Limb (tissue), 2 donors: ENCODE results near the gene FAM98C.

Source experiments
- DNase-seq, 2 donors: peaks; one replicate each; pipeline ENCODE4 v3.0.0-alpha.2; 2016; ENCODE audit errors: extremely low spot score in 2 of 2

Gene FAM98C

GRCh38 chr19:38377052-38377451, 25.8 kb upstream of the FAM98C start:
- DNase-seq, result no peak

- DNase-seq, result no peak
Observed at GRCh38 chr19:38378866-38379265, 24.0 kb upstream of the FAM98C start.

GRCh38 chr19:38381138-38381537, 21.8 kb upstream of the FAM98C start:
- DNase-seq, result no peak

GRCh38 chr19:38383184-38383583, 19.7 kb upstream of the FAM98C start:
- DNase-seq, result peak in 1 of 2 donors; percentile 24

GRCh38 chr19:38383743-38384142, 19.1 kb upstream of the FAM98C start:
- DNase-seq, result peak in 1 of 2 donors; percentile 11

GRCh38 chr19:38384209-38385027, 18.5 kb upstream of the FAM98C start:
- DNase-seq, result peak in 1 of 2 donors; percentile 40

- DNase-seq, result peak in 1 of 2 donors; percentile 43
Observed at GRCh38 chr19:38385057-38385803, 17.7 kb upstream of the FAM98C start.

GRCh38 chr19:38385804-38386257, 17.1 kb upstream of the FAM98C start:
- DNase-seq, result peak in 1 of 2 donors; percentile 36

GRCh38 chr19:38386300-38386970, 16.5 kb upstream of the FAM98C start:
- peak in 1 of 2 donors; percentile 42 for DNase-seq

GRCh38 chr19:38386971-38387549, 15.8 kb upstream of the FAM98C start:
- DNase-seq, result peak in 1 of 2 donors; percentile 47

- peak; percentile 52 to 86 for DNase-seq
Observed at GRCh38 chr19:38387550-38388348, 15.1 kb upstream of the FAM98C start, which contains the start of gene GGN. GGN (minus strand) TSS chr19:38388034; CDS start chr19:38387261, 773 bp downstream.

GRCh38 chr19:38388349-38389100, 14.4 kb upstream of the FAM98C start, which contains the start of gene SPRED3:
SPRED3 (plus strand) TSS chr19:38388697; CDS start chr19:38390303, 1,606 bp downstream.
- peak in 1 of 2 donors; percentile 79 for DNase-seq

- peak in 1 of 2 donors; percentile 63 for DNase-seq
Observed at GRCh38 chr19:38389101-38389925, 13.6 kb upstream of the FAM98C start.

GRCh38 chr19:38389957-38390924, 12.7 kb upstream of the FAM98C start:
- peak in 1 of 2 donors; percentile 44 for DNase-seq

GRCh38 chr19:38391911-38392464, 10.9 kb upstream of the FAM98C start:
- DNase-seq, result no peak

- no peak for DNase-seq
Observed at GRCh38 chr19:38392707-38393308, 10.1 kb upstream of the FAM98C start.

- peak in 1 of 2 donors; percentile 60 for DNase-seq
Observed at GRCh38 chr19:38394488-38394887, 8.4 kb upstream of the FAM98C start.
